Astrocyte (in vitro differentiated cells and primary cell): ENCODE measurements around the gene EIF4EBP3. TPM values are rescaled to one million over a fixed set of nuclear protein-coding genes. Genes with fewer than 3 reads are reported as not detected.

ENCODE experiments used
- DNase-seq: peaks from one replicate; pipeline ENCODE4 v3.0.0-alpha.2; 2010; ENCODE audit warnings: low read depth
- FAIRE-seq: peaks from 2 replicates; lab custom pipeline; 2011; peaks lifted over from hg19 to GRCh38; lab: Jason Lieb, UNC
- H2AFZ ChIP-seq: 2 replicates; pipeline ENCODE4 v1.6.0; 2012; ENCODE audit warnings: low read depth, low read length, inconsistent platforms
- H3K27ac ChIP-seq: 2 replicates; pipeline ENCODE4 v1.5.1; 2011; ENCODE audit warnings: low read depth, low read length, inconsistent platforms
- H3K27me3 ChIP-seq: 2 replicates; pipeline ENCODE4 v1.6.0; 2011; ENCODE audit warnings: low read length, inconsistent platforms; ENCODE audit not compliant: insufficient read depth
- H3K36me3 ChIP-seq: 2 replicates; pipeline ENCODE4 v1.5.1; 2011; ENCODE audit warnings: low read length, inconsistent platforms; ENCODE audit not compliant: insufficient read depth
- H3K4me1 ChIP-seq: 2 replicates; pipeline ENCODE4 v1.5.1; 2011; ENCODE audit warnings: low read length, inconsistent platforms; ENCODE audit not compliant: insufficient read depth
- H3K4me2 ChIP-seq: 2 replicates; pipeline ENCODE4 v1.6.0; 2012; ENCODE audit warnings: low read length, inconsistent platforms
- H3K4me3 ChIP-seq: 2 replicates; pipeline ENCODE4 v1.5.1; 2011; ENCODE audit warnings: low read depth, mild to moderate bottlenecking, low read length, inconsistent platforms; ENCODE audit not compliant: insufficient read depth
- H3K79me2 ChIP-seq: 2 replicates; pipeline ENCODE4 v1.6.0; 2012; ENCODE audit warnings: mild to moderate bottlenecking, low read length, inconsistent platforms; ENCODE audit not compliant: insufficient read depth
- H3K9ac ChIP-seq: 2 replicates; pipeline ENCODE4 v1.6.0; 2012; ENCODE audit warnings: mild to moderate bottlenecking, low read length, inconsistent platforms
- H3K9me3 ChIP-seq: 2 replicates; pipeline ENCODE4 v1.5.1; 2012; ENCODE audit warnings: low read depth, mild to moderate bottlenecking, low read length, inconsistent platforms; ENCODE audit not compliant: insufficient read depth
- H4K20me1 ChIP-seq: 2 replicates; pipeline ENCODE4 v1.6.0; 2012; ENCODE audit warnings: low read length, inconsistent platforms; ENCODE audit not compliant: insufficient read depth
- H3K27ac Mint-ChIP-seq: one replicate; pipeline ENCODE4 v1.8.0; 2021; ENCODE audit warnings: mild to moderate bottlenecking, mixed read lengths; ENCODE audit not compliant: unreplicated experiment
- H3K27me3 Mint-ChIP-seq: one replicate; pipeline ENCODE4 v1.8.0; 2021; ENCODE audit warnings: low read depth, mixed read lengths; ENCODE audit not compliant: unreplicated experiment
- H3K36me3 Mint-ChIP-seq: one replicate; pipeline ENCODE4 v1.8.0; 2021; ENCODE audit warnings: low read depth, mixed read lengths; ENCODE audit not compliant: unreplicated experiment
- H3K4me1 Mint-ChIP-seq: one replicate; pipeline ENCODE4 v1.8.0; 2021; ENCODE audit warnings: low read depth, mixed read lengths; ENCODE audit not compliant: unreplicated experiment
- H3K4me3 Mint-ChIP-seq: one replicate; pipeline ENCODE4 v1.8.0; 2021; ENCODE audit warnings: mild to moderate bottlenecking, moderate library complexity, mixed read lengths; ENCODE audit not compliant: unreplicated experiment
- H3K9me3 Mint-ChIP-seq: one replicate; pipeline ENCODE4 v1.8.0; 2021; ENCODE audit warnings: mild to moderate bottlenecking, mixed read lengths; ENCODE audit not compliant: unreplicated experiment
- CTCF ChIP-seq: IDR thresholded peaks from 2 replicates; pipeline ENCODE4 v1.5.1; 2011; ENCODE audit warnings: low read depth, mild to moderate bottlenecking, inconsistent platforms, low read length, moderate library complexity; ENCODE audit not compliant: insufficient read depth
- EZH2 ChIP-seq: IDR thresholded peaks from 2 replicates; pipeline ENCODE4 v1.6.1; 2012; ENCODE audit warnings: mild to moderate bottlenecking, low read length, inconsistent platforms; ENCODE audit not compliant: insufficient read depth
- total RNA-seq: library from RNA; stranded (reverse); gene quantifications from 2 replicates; pipeline ENCODE4 v1.2.1, GENCODE V29; 2021

EIF4EBP3 gene
- total RNA-seq, 1 donor from 2014 or later = 3.6 TPM

GRCh38 chr5:140569197-140569596 is 21.7 kb downstream of the EIF4EBP3 start:
- Mint-ChIP-seq H3K27me3 (peaks cover 2% of the 10 kb centered on the region), H3K4me1 (peaks cover 10% of the 10 kb centered on the region), H3K27ac (no peak overlapping the region), H3K4me3 (no peak overlapping the region), H3K36me3 (peaks cover 14% of the 10 kb centered on the region), H3K9me3 (no peaks in the 10 kb centered on the region)
- no peak overlapping the region for H3K27ac ChIP-seq
- no peak overlapping the region for H3K4me2 ChIP-seq
- H4K20me1 ChIP-seq = peaks cover 16% of the 10 kb centered on the region
- no peak overlapping the region for H3K4me3 ChIP-seq
- no peak overlapping the region for H3K9ac ChIP-seq
- TF ChIP-seq CTCF (no peak), EZH2 (no peak)
- H2AFZ ChIP-seq = no peak overlapping the region
- H3K79me2 ChIP-seq = peaks cover 36% of the 10 kb centered on the region
- FAIRE-seq = no peak
- H3K9me3 ChIP-seq = no peaks in the 10 kb centered on the region
- peaks cover 10% of the 10 kb centered on the region for H3K4me1 ChIP-seq
- peaks cover 9% of the 10 kb centered on the region for H3K36me3 ChIP-seq
- no peak for DNase-seq
- H3K27me3 ChIP-seq = no peaks in the 10 kb centered on the region

GRCh38 chr5:140570058-140570457 is 22.6 kb downstream of the EIF4EBP3 start:
- TF ChIP-seq CTCF (no peak), EZH2 (no peak)

GRCh38 chr5:140570488-140570887 is 23.0 kb downstream of the EIF4EBP3 start:
- H3K79me2 ChIP-seq = peaks cover 27% of the 10 kb centered on the region
- H3K4me1 ChIP-seq = peaks cover 5% of the 10 kb centered on the region
- no peak overlapping the region for H3K4me2 ChIP-seq
- TF ChIP-seq EZH2 = no peak
- no peak for TF ChIP-seq CTCF
- DNase-seq = no peak
- peaks cover 14% of the 10 kb centered on the region for H3K36me3 Mint-ChIP-seq
- no peak overlapping the region for H2AFZ ChIP-seq
- no peaks in the 10 kb centered on the region for H3K9me3 Mint-ChIP-seq
- H3K27ac ChIP-seq = no peak overlapping the region
- H3K9ac ChIP-seq = no peak overlapping the region
- H3K27me3 ChIP-seq = no peaks in the 10 kb centered on the region
- H3K4me3 Mint-ChIP-seq = no peak overlapping the region
- no peak overlapping the region for H3K27ac Mint-ChIP-seq
- H3K36me3 ChIP-seq = peaks cover 9% of the 10 kb centered on the region
- no peak overlapping the region for H3K4me3 ChIP-seq
- no peak for FAIRE-seq
- H4K20me1 ChIP-seq = peaks cover 16% of the 10 kb centered on the region
- peaks cover 10% of the 10 kb centered on the region for H3K4me1 Mint-ChIP-seq
- no peaks in the 10 kb centered on the region for H3K9me3 ChIP-seq
- H3K27me3 Mint-ChIP-seq = peaks cover 2% of the 10 kb centered on the region

More at GRCh38 chr5:140570058-140570457, 22.6 kb downstream of the EIF4EBP3 start:
- Mint-ChIP-seq H3K4me1 (peaks cover 10% of the 10 kb centered on the region), H3K27ac (no peak overlapping the region), H3K27me3 (peaks cover 2% of the 10 kb centered on the region), H3K36me3 (peaks cover 14% of the 10 kb centered on the region), H3K9me3 (no peaks in the 10 kb centered on the region), H3K4me3 (no peak overlapping the region)
- no peak overlapping the region for H3K4me3 ChIP-seq
- no peaks in the 10 kb centered on the region for H3K9me3 ChIP-seq
- peaks cover 9% of the 10 kb centered on the region for H3K4me1 ChIP-seq
- H4K20me1 ChIP-seq = peaks cover 16% of the 10 kb centered on the region
- H3K4me2 ChIP-seq = no peak overlapping the region
- DNase-seq (no peak), FAIRE-seq (no peak)
- no peak overlapping the region for H3K27ac ChIP-seq
- no peaks in the 10 kb centered on the region for H3K27me3 ChIP-seq
- peaks cover 9% of the 10 kb centered on the region for H3K36me3 ChIP-seq
- H2AFZ ChIP-seq = no peak overlapping the region
- no peak overlapping the region for H3K9ac ChIP-seq
- peaks cover 31% of the 10 kb centered on the region for H3K79me2 ChIP-seq
